Esophagus squamous epithelium (tissue), 4 donors: ENCODE data around the gene SUMO3.

Source experiments
- CTCF ChIP-seq, 6 experiments: fragments of 450-650 bp in 4 of 6; fragments of 200-600 bp in 2 of 6; sonication (generic) in 2 of 6; IDR thresholded peaks; one replicate each; pipeline ENCODE4 v1.5.1; 2016 to 2019; ENCODE audit warnings: antibody characterized with exemption in 6 of 6, mild to moderate bottlenecking in 4 of 6, moderate library complexity in 4 of 6
- POLR2A ChIP-seq, 4 donors: fragments of 450-650 bp; IDR thresholded peaks; one replicate each; pipeline ENCODE4 v1.6.1; 2017; ENCODE audit warnings: antibody characterized with exemption in 4 of 4, mild to moderate bottlenecking in 4 of 4, moderate library complexity in 3 of 4

- no peak for TF ChIP-seq CTCF (IDR thresholded peaks at IDR 0.05)
- TF ChIP-seq POLR2A (IDR thresholded peaks at IDR 0.05), result no peak
Observed at GRCh38 chr21:44850905-44851657, 33.2 kb upstream of the SUMO3 start.
